Mesendoderm (in vitro differentiated cells): ENCODE measurements around the gene KCMF1.
A peak's percentile ranks its signal among the peaks of the same experiment; 100 is the strongest.

ENCODE experiments used
- DNase-seq: peaks from one replicate; pipeline ENCODE4 v3.0.0; 2013
- H2AK5ac ChIP-seq: 2 replicates; pipeline ENCODE4 v1.6.1; 2013; ENCODE audit warnings: low read length, inconsistent platforms
- H2BK120ac ChIP-seq: 2 replicates; pipeline ENCODE4 v1.6.1; 2013; ENCODE audit warnings: low read depth, mild to moderate bottlenecking, low read length, moderate library complexity, mixed read lengths
- H2BK15ac ChIP-seq: replicated peaks from 2 replicates; pipeline ENCODE4 v1.6.1; 2013; ENCODE audit warnings: low read depth, mild to moderate bottlenecking, moderate library complexity
- H2BK5ac ChIP-seq: 2 replicates; pipeline ENCODE4 v1.6.1; 2013; ENCODE audit warnings: low read length, inconsistent platforms
- H3K18ac ChIP-seq: 2 replicates; pipeline ENCODE4 v1.6.1; 2013; ENCODE audit warnings: mild to moderate bottlenecking, low read length, mixed read lengths
- H3K23ac ChIP-seq: one replicate; pipeline ENCODE4 v1.6.1; 2013; ENCODE audit warnings: low read length
- H3K27ac ChIP-seq: 2 replicates; pipeline ENCODE4 v1.5.1; 2013; ENCODE audit warnings: low read depth, mild to moderate bottlenecking, inconsistent platforms, low read length, moderate library complexity
- H3K27me3 ChIP-seq: 2 replicates; pipeline ENCODE4 v1.6.1; 2013; ENCODE audit warnings: low read length, control low read depth, mild to moderate bottlenecking, inconsistent platforms; ENCODE audit not compliant: insufficient read depth, poor library complexity
- H3K36me3 ChIP-seq: 2 replicates; pipeline ENCODE4 v1.6.1; 2013; ENCODE audit warnings: low read length, inconsistent platforms; ENCODE audit not compliant: control insufficient read depth, insufficient read depth
- H3K4ac ChIP-seq: one replicate; pipeline ENCODE4 v1.6.1; 2013; ENCODE audit warnings: low read depth, mild to moderate bottlenecking, low read length, moderate library complexity
- H3K4me1 ChIP-seq: 2 replicates; pipeline ENCODE4 v1.6.1; 2013; ENCODE audit warnings: low read depth, low read length, inconsistent platforms; ENCODE audit not compliant: control insufficient read depth
- H3K4me2 ChIP-seq: 2 replicates; pipeline ENCODE4 v1.6.1; 2013; ENCODE audit warnings: low read length
- H3K4me3 ChIP-seq: 2 replicates; pipeline ENCODE4 v1.5.1; 2013; ENCODE audit warnings: mild to moderate bottlenecking, low read length
- H3K56ac ChIP-seq: one replicate; pipeline ENCODE4 v1.6.1; 2013; ENCODE audit warnings: low read length
- H3K79me1 ChIP-seq: 2 replicates; pipeline ENCODE4 v1.6.1; 2013; ENCODE audit warnings: low read length, inconsistent platforms
- H3K79me2 ChIP-seq: 2 replicates; pipeline ENCODE4 v1.6.1; 2013; ENCODE audit warnings: mild to moderate bottlenecking, low read length; ENCODE audit not compliant: control insufficient read depth, insufficient read depth
- H3K9ac ChIP-seq: 2 replicates; pipeline ENCODE4 v1.6.1; 2013; ENCODE audit warnings: low read length, inconsistent platforms
- H4K5ac ChIP-seq: one replicate; pipeline ENCODE4 v1.6.1; 2013; ENCODE audit warnings: low read length
- H4K8ac ChIP-seq: one replicate; pipeline ENCODE4 v1.6.1; 2013; ENCODE audit warnings: low read depth, mild to moderate bottlenecking, control low read depth, low read length, moderate library complexity
- WGBS: extraction: QIAGEN DNeasy Blood & Tissue Kit; methylation state at CpG from one replicate; pipeline ENCODE4 v1.1.7; 2013; ENCODE audit warnings: low lambda C conversion rate, missing lambda C conversion rate; ENCODE audit not compliant: insufficient coverage; ENCODE audit errors: extremely low coverage; 5-methylcytosine and 5-hydroxymethylcytosine counted together

Gene KCMF1

DNA sequence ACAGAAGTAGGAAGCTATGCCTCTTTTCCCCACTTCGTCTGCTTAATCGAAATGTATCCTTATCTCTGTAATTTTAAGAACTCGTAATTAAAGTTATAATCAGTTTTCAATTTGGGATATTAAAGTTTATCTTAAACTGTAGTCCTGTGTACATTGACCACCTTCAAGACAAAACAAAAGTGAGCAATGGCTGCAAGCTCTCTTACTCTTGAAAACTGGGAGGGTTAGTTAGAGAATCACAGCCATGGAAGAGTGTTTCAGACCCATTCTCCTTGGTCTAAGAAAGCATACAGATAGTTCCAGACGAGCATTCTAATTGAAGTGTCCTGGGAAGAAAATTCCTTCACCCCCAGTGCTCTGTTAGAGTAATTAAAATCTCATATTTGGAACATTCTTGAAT is 2.0 kb downstream of the KCMF1 start:
- Histone ChIP-seq H3K79me1 (peaks cover 3% of the 10 kb centered on the region), H3K4me3 (no peak overlapping the region), H2BK120ac (no peak overlapping the region), H3K79me2 (peaks cover 77% of the 10 kb centered on the region), H3K18ac (no peak overlapping the region), H2BK5ac (no peak overlapping the region), H3K9ac (peak overlapping the region; percentile 98), H4K5ac (no peak overlapping the region), H4K8ac (no peak overlapping the region), H3K27me3 (no peaks in the 10 kb centered on the region), H2BK15ac (no peak overlapping the region), H3K27ac (no peak overlapping the region), H3K4ac (no peak overlapping the region), H3K36me3 (no peaks in the 10 kb centered on the region), H2AK5ac (no peak overlapping the region), H3K4me2 (peak overlapping the region; percentile 39), H3K23ac (no peak overlapping the region), H3K56ac (peak overlapping the region; percentile 39), H3K4me1 (peaks cover 2% of the 10 kb centered on the region)
- WGBS, result no CpG with 5 or more reads among the region's 4 CpGs
- no peak for DNase-seq

DNA sequence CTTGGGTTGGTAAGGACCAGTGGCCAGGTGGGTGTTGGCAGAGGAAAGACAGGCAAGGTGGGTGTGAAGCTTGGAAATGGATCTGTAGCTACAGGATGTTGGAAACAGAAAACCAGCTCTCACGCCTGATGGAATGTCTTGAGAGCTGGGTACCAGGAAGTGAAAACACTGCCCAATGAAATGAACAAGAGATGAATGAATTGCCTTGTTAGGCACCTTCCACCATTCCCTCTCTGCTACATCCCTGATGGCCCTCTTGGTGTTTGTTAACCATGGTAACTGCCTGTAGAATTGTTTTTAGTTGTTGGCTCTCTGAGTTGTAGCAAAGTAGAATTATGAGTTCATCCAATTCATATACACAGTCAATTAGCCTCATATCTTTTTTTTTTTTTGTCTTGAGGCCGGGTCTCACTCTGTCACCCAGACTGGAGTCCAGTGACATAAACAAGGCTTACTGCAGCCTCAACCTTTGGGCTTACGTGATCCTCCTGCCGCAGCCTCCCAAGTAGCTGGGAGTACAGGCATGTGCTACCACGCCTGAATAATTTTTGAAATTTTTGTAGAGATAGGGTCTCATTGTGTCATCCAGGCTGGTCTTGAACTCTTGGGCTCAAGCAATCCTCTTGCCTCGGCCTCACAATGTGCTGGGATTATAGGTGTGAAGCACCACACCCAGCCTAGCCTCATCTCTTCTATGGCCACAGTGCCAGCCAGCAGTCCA is 9.5 kb downstream of the KCMF1 start:
- Histone ChIP-seq H2BK15ac (no peak overlapping the region), H3K9ac (no peak overlapping the region), H3K4me1 (no peaks in the 10 kb centered on the region), H3K79me2 (peaks cover 82% of the 10 kb centered on the region), H4K8ac (no peak overlapping the region), H3K27ac (no peak overlapping the region), H3K23ac (no peak overlapping the region), H3K36me3 (no peaks in the 10 kb centered on the region), H3K4ac (no peak overlapping the region), H3K18ac (no peak overlapping the region), H2BK120ac (no peak overlapping the region), H3K4me2 (no peak overlapping the region), H2AK5ac (no peak overlapping the region), H2BK5ac (no peak overlapping the region), H3K27me3 (no peaks in the 10 kb centered on the region), H3K56ac (no peak overlapping the region), H3K79me1 (peaks cover 2% of the 10 kb centered on the region), H3K4me3 (no peak overlapping the region), H4K5ac (no peak overlapping the region)
- no peak for DNase-seq
- no CpG with 5 or more reads among the region's 6 CpGs for WGBS

GRCh38 chr2:84986018-84986417 is 15.1 kb downstream of the KCMF1 start:
- Histone ChIP-seq H3K4me2 (no peak overlapping the region), H3K27ac (no peak overlapping the region), H3K79me1 (peaks cover 15% of the 10 kb centered on the region), H2BK120ac (no peak overlapping the region), H3K56ac (no peak overlapping the region), H3K9ac (no peak overlapping the region), H4K8ac (no peak overlapping the region), H3K4me3 (no peak overlapping the region), H3K4ac (no peak overlapping the region), H3K79me2 (peaks cover 90% of the 10 kb centered on the region), H3K18ac (no peak overlapping the region), H3K36me3 (no peaks in the 10 kb centered on the region), H2BK5ac (no peak overlapping the region), H3K27me3 (no peaks in the 10 kb centered on the region), H2BK15ac (no peak overlapping the region), H4K5ac (no peak overlapping the region), H3K4me1 (peaks cover 17% of the 10 kb centered on the region), H2AK5ac (no peak overlapping the region), H3K23ac (no peak overlapping the region)
- DNase-seq, result no peak
- WGBS, result no CpG with 5 or more reads among the region's 1 CpG

DNA sequence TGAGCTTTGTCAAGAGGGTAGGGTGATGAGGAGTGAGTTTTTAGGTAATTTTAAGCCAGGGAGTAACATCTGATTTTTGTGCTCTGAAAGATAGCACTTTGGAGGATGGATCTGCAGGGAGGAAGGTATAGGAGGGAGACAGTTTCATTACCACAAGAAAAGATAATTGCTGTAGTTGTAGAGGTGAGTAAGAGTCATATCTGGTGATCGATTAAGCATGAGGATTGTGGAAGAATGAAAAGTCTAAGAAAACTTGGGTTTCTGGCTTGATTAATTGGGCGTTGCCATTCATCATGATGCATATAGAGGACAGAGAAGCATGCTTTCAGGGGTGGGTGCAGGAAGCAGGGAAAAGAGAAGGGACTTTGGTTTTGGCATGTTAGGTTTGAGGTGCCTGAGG is 18.5 kb downstream of the KCMF1 start:
- no CpG with 5 or more reads among the region's 2 CpGs for WGBS
- no peak overlapping the region for H2BK120ac ChIP-seq

DNA sequence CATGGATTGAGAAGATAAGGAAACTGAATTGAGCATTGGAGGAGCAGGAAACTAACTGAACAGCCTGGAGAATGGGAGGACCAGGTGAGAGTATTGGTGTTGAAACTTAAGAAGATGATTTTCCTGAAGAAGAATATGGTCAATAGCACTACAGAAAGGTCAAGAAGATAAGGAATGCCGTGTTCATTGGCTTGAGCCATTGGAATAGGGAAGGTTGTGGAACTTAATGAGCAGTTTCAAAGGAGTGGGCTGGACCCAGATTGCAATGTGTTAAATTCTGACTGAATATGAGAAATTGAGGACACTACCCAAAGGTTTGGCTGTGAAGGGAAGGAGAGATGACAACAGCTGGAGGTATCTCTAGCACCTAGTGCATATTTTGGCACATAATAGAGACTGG is 19.0 kb downstream of the KCMF1 start:
- no peaks in the 10 kb centered on the region for H3K27me3 ChIP-seq
- no CpG with 5 or more reads among the region's 1 CpG for WGBS
- H3K27ac ChIP-seq, result no peak overlapping the region

More for the DNA sequence above, 18.5 kb downstream of the KCMF1 start:
- H3K79me1 ChIP-seq, result peaks cover 20% of the 10 kb centered on the region
- H3K79me2 ChIP-seq, result peaks cover 88% of the 10 kb centered on the region
- no peaks in the 10 kb centered on the region for H3K36me3 ChIP-seq
- no peak overlapping the region for H3K23ac ChIP-seq
- H3K56ac ChIP-seq, result no peak overlapping the region
- H2BK5ac ChIP-seq, result no peak overlapping the region
- H2AK5ac ChIP-seq, result no peak overlapping the region
- H3K27ac ChIP-seq, result no peak overlapping the region
- H3K27me3 ChIP-seq, result no peaks in the 10 kb centered on the region
- H4K5ac ChIP-seq, result no peak overlapping the region
- no peak overlapping the region for H2BK15ac ChIP-seq
- no peak overlapping the region for H4K8ac ChIP-seq
- H3K9ac ChIP-seq, result no peak overlapping the region
- peaks cover 17% of the 10 kb centered on the region for H3K4me1 ChIP-seq
- H3K4ac ChIP-seq, result no peak overlapping the region
- no peak overlapping the region for H3K4me3 ChIP-seq
- no peak for DNase-seq
- no peak overlapping the region for H3K4me2 ChIP-seq
- no peak overlapping the region for H3K18ac ChIP-seq

More for the DNA sequence above, 19.0 kb downstream of the KCMF1 start:
- Histone ChIP-seq H3K4me2 (no peak overlapping the region), H2AK5ac (no peak overlapping the region), H3K79me1 (peaks cover 20% of the 10 kb centered on the region), H3K4ac (no peak overlapping the region), H3K4me3 (no peak overlapping the region), H2BK15ac (no peak overlapping the region), H3K4me1 (peaks cover 17% of the 10 kb centered on the region), H2BK120ac (no peak overlapping the region), H2BK5ac (no peak overlapping the region), H3K18ac (no peak overlapping the region), H4K5ac (no peak overlapping the region), H3K23ac (no peak overlapping the region), H3K56ac (no peak overlapping the region), H4K8ac (no peak overlapping the region), H3K36me3 (no peaks in the 10 kb centered on the region), H3K9ac (no peak overlapping the region), H3K79me2 (peaks cover 84% of the 10 kb centered on the region)
- DNase-seq, result no peak
